Natural killer cell (primary cell): ENCODE data around the gene POLR1C. TPM values are rescaled to one million over a fixed set of nuclear protein-coding genes. Genes with fewer than 3 reads are reported as not detected.

Source experiments
- ATAC-seq, 3 donors: fragments of 150-1000 bp in 2 of 3; fragments of 200-7000 bp in 1 of 3; cut with Tn5 transposase; 1 replicate in 1 of 3; 2 replicates in 2 of 3; pipeline ENCODE4 v1.10.0; 2021; ENCODE audit warnings: mild to moderate bottlenecking in 2 of 3, moderate library complexity in 2 of 3
- DNase-seq, 2 donors: peaks; one replicate each; pipeline versions ENCODE4 v3.0.0 to v3.0.0-alpha.2; 2013 to 2021; ENCODE audit warnings: mixed read lengths in 1 of 2
- H3K27ac ChIP-seq: one replicate; pipeline ENCODE4 v1.5.1; 2013; ENCODE audit warnings: mild to moderate bottlenecking, low read length
- H3K27me3 ChIP-seq: one replicate; pipeline ENCODE4 v1.6.1; 2013; ENCODE audit warnings: low read length; ENCODE audit not compliant: control insufficient read depth, insufficient read depth
- H3K36me3 ChIP-seq: one replicate; pipeline ENCODE4 v1.6.1; 2013; ENCODE audit warnings: low read length; ENCODE audit not compliant: control insufficient read depth, insufficient read depth
- H3K4me1 ChIP-seq: one replicate; pipeline ENCODE4 v1.6.1; 2013; ENCODE audit warnings: low read length; ENCODE audit not compliant: control insufficient read depth, insufficient read depth
- H3K4me3 ChIP-seq: one replicate; pipeline ENCODE4 v1.5.1; 2013; ENCODE audit warnings: low read length
- H3K9me3 ChIP-seq: one replicate; pipeline ENCODE4 v1.6.1; 2013; ENCODE audit warnings: low read length; ENCODE audit not compliant: control insufficient read depth, insufficient read depth
- H3K27ac Mint-ChIP-seq, 2 donors: one replicate each; pipeline ENCODE4 v1.8.0; 2022; ENCODE audit warnings: mild to moderate bottlenecking in 2 of 2, mixed read lengths in 2 of 2, moderate library complexity in 1 of 2
- H3K27me3 Mint-ChIP-seq, 2 donors: one replicate each; pipeline ENCODE4 v1.8.0; 2022; ENCODE audit warnings: low read depth in 2 of 2, mixed read lengths in 2 of 2
- H3K36me3 Mint-ChIP-seq: one replicate; pipeline ENCODE4 v1.8.0; 2022; ENCODE audit warnings: mixed read lengths
- H3K4me1 Mint-ChIP-seq, 2 donors: one replicate each; pipeline ENCODE4 v1.8.0; 2022; ENCODE audit warnings: mixed read lengths in 2 of 2
- H3K4me3 Mint-ChIP-seq: one replicate; pipeline ENCODE4 v1.8.0; 2022; ENCODE audit warnings: mild to moderate bottlenecking, moderate library complexity, mixed read lengths
- H3K9me3 Mint-ChIP-seq, 2 donors: one replicate each; pipeline ENCODE4 v1.8.0; 2022; ENCODE audit warnings: mixed read lengths in 2 of 2
- CTCF ChIP-seq: fragments of 200-600 bp; IDR thresholded peaks from one replicate; pipeline ENCODE4 v1.8.0; 2022; ENCODE audit warnings: antibody characterized with exemption
- WGBS: methylation state at CpG from one replicate; pipeline ENCODE4 v1.1.7; 2013; ENCODE audit warnings: missing lambda C conversion rate; ENCODE audit not compliant: insufficient coverage; 5-methylcytosine and 5-hydroxymethylcytosine counted together
- intact Hi-C: fragments of 100-400 bp; cut with micrococcal nuclease; formaldehyde crosslinking; loops from one replicate; pipeline ENCODE4 v1.14.2; 2022
- total RNA-seq, 4 donors: library from RNA; stranded (reverse); fragments of 120-200 nt in 1 of 4; gene quantifications; one replicate each; pipeline versions ENCODE4 v1.2.3 to v1.2.4, GENCODE V29; 2013 to 2022

The POLR1C gene
- total RNA-seq, 3 donors from 2014 or later (not counting 1 experiment from before 2014, with no cell fraction given): 22.3 to 29.3 (median 25.8) TPM

GRCh38 chr6:43468748-43469681, 47.9 kb upstream of the POLR1C start:
- no peak overlapping the region for H3K27ac ChIP-seq
- H3K36me3 ChIP-seq: no peaks in the 10 kb centered on the region
- Mint-ChIP-seq H3K36me3 (no peaks in the 10 kb centered on the region), H3K27ac (no peak overlapping the region), H3K9me3 (no peaks in the 10 kb centered on the region), H3K27me3 (peaks cover 7 to 19% of the 10 kb centered on the region in 2 donors), H3K4me1 (no peaks in the 10 kb centered on the region), H3K4me3 (no peak overlapping the region)
- WGBS: 88% methylated on average over 12 of the region's 13 CpGs
- no peak overlapping the region for H3K4me3 ChIP-seq
- no peaks in the 10 kb centered on the region for H3K4me1 ChIP-seq
- ATAC-seq (no peak), DNase-seq (no peak)
- no peaks in the 10 kb centered on the region for H3K9me3 ChIP-seq
- H3K27me3 ChIP-seq: peaks cover 3% of the 10 kb centered on the region
- intact Hi-C loops: no loop called here
- TF ChIP-seq CTCF: no peak

DNA sequence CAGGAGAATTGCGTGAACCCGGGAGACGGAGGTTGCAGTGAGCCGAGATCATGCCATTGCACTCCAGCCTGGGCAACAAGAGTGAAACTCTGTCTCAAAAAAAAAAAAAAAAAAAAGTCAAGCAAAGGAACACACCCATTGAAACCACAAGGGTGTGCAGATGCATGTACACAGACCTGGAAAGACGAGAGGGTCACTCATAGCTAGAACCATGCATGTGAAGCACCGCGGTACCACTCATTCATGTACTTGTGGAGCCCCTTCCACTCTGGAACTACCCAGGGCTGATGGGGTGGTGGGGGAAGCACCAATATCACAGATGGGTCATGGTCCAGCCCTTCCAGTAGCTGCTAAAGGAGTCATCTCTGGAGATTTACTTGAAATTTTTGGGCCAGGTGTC, 46.9 kb upstream of the POLR1C start:
- Histone ChIP-seq H3K27me3 (peaks cover 3% of the 10 kb centered on the region), H3K27ac (no peak overlapping the region), H3K9me3 (no peaks in the 10 kb centered on the region), H3K4me1 (no peaks in the 10 kb centered on the region), H3K36me3 (no peaks in the 10 kb centered on the region), H3K4me3 (no peak overlapping the region)
- WGBS: 84% methylated on average over 7 of the region's 7 CpGs
- no peak for DNase-seq
- no peak overlapping the region for H3K27ac Mint-ChIP-seq
- H3K36me3 Mint-ChIP-seq: no peaks in the 10 kb centered on the region
- no peak overlapping the region for H3K4me3 Mint-ChIP-seq
- no peak for ATAC-seq
- no peak for TF ChIP-seq CTCF
- H3K9me3 Mint-ChIP-seq: no peaks in the 10 kb centered on the region
- H3K27me3 Mint-ChIP-seq: peaks cover 7 to 14% of the 10 kb centered on the region in 2 donors
- H3K4me1 Mint-ChIP-seq: no peaks in the 10 kb centered on the region
- intact Hi-C loops: no loop called here

- peaks cover 3% of the 10 kb centered on the region for H3K27me3 ChIP-seq
- intact Hi-C loops: no loop called here
- H3K4me1 ChIP-seq: no peaks in the 10 kb centered on the region
- WGBS: 62% methylated on average over 1 of the region's 1 CpG
- Mint-ChIP-seq H3K27ac (no peak overlapping the region), H3K36me3 (no peaks in the 10 kb centered on the region), H3K4me3 (no peak overlapping the region), H3K4me1 (no peaks in the 10 kb centered on the region), H3K9me3 (no peaks in the 10 kb centered on the region), H3K27me3 (peaks cover 7 to 14% of the 10 kb centered on the region in 2 donors)
- TF ChIP-seq CTCF: no peak
- no peaks in the 10 kb centered on the region for H3K36me3 ChIP-seq
- no peak for ATAC-seq
- no peak overlapping the region for H3K27ac ChIP-seq
- no peaks in the 10 kb centered on the region for H3K9me3 ChIP-seq
- H3K4me3 ChIP-seq: no peak overlapping the region
- no peak for DNase-seq
These were observed 45.5 kb upstream of the POLR1C start for GRCh38 chr6:43471399-43471798.
